ENCODE measurements around the gene AKAP13.

GRCh38 chr15:85746641-85747040 lies 366.2 kb downstream of the AKAP13 start:
- TF ChIP-seq EZH2phosphoT487 (IDR thresholded peaks at IDR 0.05; ENCODE audit: low read depth) (no peak), CTCF (IDR thresholded peaks at IDR 0.05; ENCODE audit: low read depth, low read length) (no peak)

Measured in OCI-LY3 (cell line).